Measurements from ENCODE around the gene CHST3.

CHST3 gene

GRCh38 chr10:72014785-72015480, 50.7 kb downstream of the CHST3 start:
- Histone ChIP-seq H3K4me1 (ENCODE audit: control insufficient read depth, low read depth, low read length) (no peaks in the 10 kb centered on the region), H2BK5ac (ENCODE audit: low read length) (no peak overlapping the region), H2AK5ac (ENCODE audit: low read length) (no peak overlapping the region), H3K36me3 (ENCODE audit: control insufficient read depth, insufficient read depth, low read length) (no peaks in the 10 kb centered on the region), H4K8ac (ENCODE audit: low read depth, low read length) (no peak overlapping the region), H3K4me2 (ENCODE audit: low read length) (no peak overlapping the region), H3K56ac (ENCODE audit: low read length) (no peak overlapping the region), H3K27me3 (ENCODE audit: insufficient read depth, low read length, poor library complexity) (no peaks in the 10 kb centered on the region), H3K18ac (ENCODE audit: low read length) (no peak overlapping the region), H3K23ac (ENCODE audit: low read length) (no peak overlapping the region), H2BK120ac (ENCODE audit: low read depth, low read length) (no peak overlapping the region), H3K9ac (ENCODE audit: low read length) (no peak overlapping the region), H3K4ac (ENCODE audit: low read depth, low read length) (no peak overlapping the region), H3K27ac (ENCODE audit: low read depth, low read length) (no peak overlapping the region), H3K79me1 (ENCODE audit: low read length) (no peaks in the 10 kb centered on the region), H3K4me3 (ENCODE audit: low read length) (no peak overlapping the region), H3K79me2 (ENCODE audit: control insufficient read depth, insufficient read depth, low read length) (no peaks in the 10 kb centered on the region), H4K5ac (ENCODE audit: low read length) (no peak overlapping the region), H2BK15ac (replicated peaks; ENCODE audit: low read depth) (no peak overlapping the region)
- DNase-seq = no peak
- WGBS (ENCODE audit: extremely low coverage, insufficient coverage, low lambda C conversion rate) = no CpG with 5 or more reads among the region's 10 CpGs

- WGBS (ENCODE audit: extremely low coverage, insufficient coverage, low lambda C conversion rate) = no CpG with 5 or more reads among the region's 8 CpGs
- no peak overlapping the region for H3K4me2 ChIP-seq (ENCODE audit: low read length)
- H3K23ac ChIP-seq (ENCODE audit: low read length) = no peak overlapping the region
- no peak overlapping the region for H4K5ac ChIP-seq (ENCODE audit: low read length)
- H3K56ac ChIP-seq (ENCODE audit: low read length) = no peak overlapping the region
- no peaks in the 10 kb centered on the region for H3K4me1 ChIP-seq (ENCODE audit: control insufficient read depth, low read depth, low read length)
- H2BK120ac ChIP-seq (ENCODE audit: low read depth, low read length) = no peak overlapping the region
- no peak overlapping the region for H3K27ac ChIP-seq (ENCODE audit: low read depth, low read length)
- no peak overlapping the region for H3K18ac ChIP-seq (ENCODE audit: low read length)
- no peak overlapping the region for H3K9ac ChIP-seq (ENCODE audit: low read length)
- H4K8ac ChIP-seq (ENCODE audit: low read depth, low read length) = no peak overlapping the region
- no peak overlapping the region for H2AK5ac ChIP-seq (ENCODE audit: low read length)
- H3K79me2 ChIP-seq (ENCODE audit: control insufficient read depth, insufficient read depth, low read length) = no peaks in the 10 kb centered on the region
- no peaks in the 10 kb centered on the region for H3K79me1 ChIP-seq (ENCODE audit: low read length)
- no peak overlapping the region for H2BK15ac ChIP-seq (replicated peaks; ENCODE audit: low read depth)
- H3K4ac ChIP-seq (ENCODE audit: low read depth, low read length) = no peak overlapping the region
- H3K27me3 ChIP-seq (ENCODE audit: insufficient read depth, low read length, poor library complexity) = no peaks in the 10 kb centered on the region
- no peak for DNase-seq
- H2BK5ac ChIP-seq (ENCODE audit: low read length) = no peak overlapping the region
- no peak overlapping the region for H3K4me3 ChIP-seq (ENCODE audit: low read length)
- no peaks in the 10 kb centered on the region for H3K36me3 ChIP-seq (ENCODE audit: control insufficient read depth, insufficient read depth, low read length)
Measured at GRCh38 chr10:72015841-72016240, 51.6 kb downstream of the CHST3 start.

GRCh38 chr10:72016608-72017300, 52.6 kb downstream of the CHST3 start:
- H3K9ac ChIP-seq (ENCODE audit: low read length) = no peak overlapping the region
- H2BK15ac ChIP-seq (replicated peaks; ENCODE audit: low read depth) = no peak overlapping the region
- no peak overlapping the region for H3K4me2 ChIP-seq (ENCODE audit: low read length)
- no peak overlapping the region for H3K4me3 ChIP-seq (ENCODE audit: low read length)
- no peak overlapping the region for H4K5ac ChIP-seq (ENCODE audit: low read length)
- no peaks in the 10 kb centered on the region for H3K27me3 ChIP-seq (ENCODE audit: insufficient read depth, low read length, poor library complexity)
- H3K18ac ChIP-seq (ENCODE audit: low read length) = no peak overlapping the region
- no peaks in the 10 kb centered on the region for H3K79me1 ChIP-seq (ENCODE audit: low read length)
- no peak overlapping the region for H3K4ac ChIP-seq (ENCODE audit: low read depth, low read length)
- H2AK5ac ChIP-seq (ENCODE audit: low read length) = no peak overlapping the region
- no peaks in the 10 kb centered on the region for H3K79me2 ChIP-seq (ENCODE audit: control insufficient read depth, insufficient read depth, low read length)
- no peak overlapping the region for H3K23ac ChIP-seq (ENCODE audit: low read length)
- H3K36me3 ChIP-seq (ENCODE audit: control insufficient read depth, insufficient read depth, low read length) = no peaks in the 10 kb centered on the region
- H3K56ac ChIP-seq (ENCODE audit: low read length) = no peak overlapping the region
- no peak for DNase-seq
- no peak overlapping the region for H4K8ac ChIP-seq (ENCODE audit: low read depth, low read length)
- H2BK5ac ChIP-seq (ENCODE audit: low read length) = no peak overlapping the region
- no peak overlapping the region for H2BK120ac ChIP-seq (ENCODE audit: low read depth, low read length)
- no peaks in the 10 kb centered on the region for H3K4me1 ChIP-seq (ENCODE audit: control insufficient read depth, low read depth, low read length)
- no peak overlapping the region for H3K27ac ChIP-seq (ENCODE audit: low read depth, low read length)
- WGBS (ENCODE audit: extremely low coverage, insufficient coverage, low lambda C conversion rate) = no CpG with 5 or more reads among the region's 13 CpGs

GRCh38 chr10:72019085-72019876, 55.1 kb downstream of the CHST3 start:
- no peaks in the 10 kb centered on the region for H3K4me1 ChIP-seq (ENCODE audit: control insufficient read depth, low read depth, low read length)
- H3K9ac ChIP-seq (ENCODE audit: low read length) = no peak overlapping the region

GRCh38 chr10:72020914-72021809, 57.0 kb downstream of the CHST3 start:
- no CpG with 5 or more reads among the region's 9 CpGs for WGBS (ENCODE audit: extremely low coverage, insufficient coverage, low lambda C conversion rate)

More at GRCh38 chr10:72019085-72019876, 55.1 kb downstream of the CHST3 start:
- WGBS (ENCODE audit: extremely low coverage, insufficient coverage, low lambda C conversion rate) = no CpG with 5 or more reads among the region's 11 CpGs
- H2BK15ac ChIP-seq (replicated peaks; ENCODE audit: low read depth) = no peak overlapping the region
- no peak overlapping the region for H3K56ac ChIP-seq (ENCODE audit: low read length)
- H3K4ac ChIP-seq (ENCODE audit: low read depth, low read length) = no peak overlapping the region
- H3K79me2 ChIP-seq (ENCODE audit: control insufficient read depth, insufficient read depth, low read length) = no peaks in the 10 kb centered on the region
- no peak overlapping the region for H2BK120ac ChIP-seq (ENCODE audit: low read depth, low read length)
- no peak overlapping the region for H2AK5ac ChIP-seq (ENCODE audit: low read length)
- no peaks in the 10 kb centered on the region for H3K27me3 ChIP-seq (ENCODE audit: insufficient read depth, low read length, poor library complexity)
- no peaks in the 10 kb centered on the region for H3K79me1 ChIP-seq (ENCODE audit: low read length)
- no peak for DNase-seq
- no peak overlapping the region for H3K4me3 ChIP-seq (ENCODE audit: low read length)
- no peak overlapping the region for H3K18ac ChIP-seq (ENCODE audit: low read length)
- no peak overlapping the region for H3K23ac ChIP-seq (ENCODE audit: low read length)
- no peak overlapping the region for H4K8ac ChIP-seq (ENCODE audit: low read depth, low read length)
- H3K27ac ChIP-seq (ENCODE audit: low read depth, low read length) = no peak overlapping the region
- no peak overlapping the region for H2BK5ac ChIP-seq (ENCODE audit: low read length)
- H3K36me3 ChIP-seq (ENCODE audit: control insufficient read depth, insufficient read depth, low read length) = no peaks in the 10 kb centered on the region
- no peak overlapping the region for H4K5ac ChIP-seq (ENCODE audit: low read length)
- no peak overlapping the region for H3K4me2 ChIP-seq (ENCODE audit: low read length)

More at GRCh38 chr10:72020914-72021809, 57.0 kb downstream of the CHST3 start:
- no peaks in the 10 kb centered on the region for H3K79me2 ChIP-seq (ENCODE audit: control insufficient read depth, insufficient read depth, low read length)
- H3K9ac ChIP-seq (ENCODE audit: low read length) = no peak overlapping the region
- H3K79me1 ChIP-seq (ENCODE audit: low read length) = no peaks in the 10 kb centered on the region
- H2AK5ac ChIP-seq (ENCODE audit: low read length) = no peak overlapping the region
- H4K5ac ChIP-seq (ENCODE audit: low read length) = no peak overlapping the region
- no peaks in the 10 kb centered on the region for H3K27me3 ChIP-seq (ENCODE audit: insufficient read depth, low read length, poor library complexity)
- no peak overlapping the region for H2BK15ac ChIP-seq (replicated peaks; ENCODE audit: low read depth)
- no peak overlapping the region for H3K18ac ChIP-seq (ENCODE audit: low read length)
- no peaks in the 10 kb centered on the region for H3K36me3 ChIP-seq (ENCODE audit: control insufficient read depth, insufficient read depth, low read length)
- no peak overlapping the region for H3K4me3 ChIP-seq (ENCODE audit: low read length)
- H4K8ac ChIP-seq (ENCODE audit: low read depth, low read length) = no peak overlapping the region
- no peak overlapping the region for H2BK5ac ChIP-seq (ENCODE audit: low read length)
- H3K4ac ChIP-seq (ENCODE audit: low read depth, low read length) = no peak overlapping the region
- no peak overlapping the region for H3K4me2 ChIP-seq (ENCODE audit: low read length)
- H3K56ac ChIP-seq (ENCODE audit: low read length) = no peak overlapping the region
- DNase-seq = no peak
- H3K4me1 ChIP-seq (ENCODE audit: control insufficient read depth, low read depth, low read length) = no peaks in the 10 kb centered on the region
- H2BK120ac ChIP-seq (ENCODE audit: low read depth, low read length) = no peak overlapping the region
- no peak overlapping the region for H3K23ac ChIP-seq (ENCODE audit: low read length)
- no peak overlapping the region for H3K27ac ChIP-seq (ENCODE audit: low read depth, low read length)

Data from mesendoderm (in vitro differentiated cells).